PC-9 (cell line): ENCODE data around the gene ANK2.

Experiments used
- EZH2 ChIP-seq: fragments of 200-600 bp; sonication (generic); IDR thresholded peaks from 2 replicates; pipeline ENCODE4 v1.8.0; 2017; ENCODE audit warnings: antibody characterized with exemption, low read depth
- TF ChIP-seq, protein P1 (sequence below): fragments of 200-600 bp; sonication (generic); conservative IDR thresholded peaks from 2 replicates; pipeline ENCODE4 v1.6.1; 2017; ENCODE audit warnings: mixed run types, antibody characterized with exemption, mild to moderate bottlenecking, moderate library complexity

DNA sequence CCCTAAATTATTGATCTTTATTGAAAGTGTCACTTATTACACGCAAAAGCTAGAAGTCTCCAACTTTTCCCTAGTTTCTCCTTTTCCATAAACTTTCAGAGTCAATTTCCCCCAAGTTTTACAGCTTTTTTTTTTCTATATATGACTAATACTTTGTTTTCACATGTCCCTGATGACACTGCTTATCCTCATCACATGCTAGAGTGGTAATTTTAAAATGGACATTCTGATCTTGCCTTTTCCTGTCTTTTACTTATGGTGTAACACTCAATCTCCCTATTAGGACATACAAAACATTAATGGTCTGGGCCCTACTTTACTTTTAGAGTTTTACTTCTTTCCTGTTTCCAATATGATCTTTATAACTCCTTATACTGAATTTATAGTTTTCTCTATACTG is 112.6 kb downstream of the ANK2 start:
- TF ChIP-seq, protein P1, sequence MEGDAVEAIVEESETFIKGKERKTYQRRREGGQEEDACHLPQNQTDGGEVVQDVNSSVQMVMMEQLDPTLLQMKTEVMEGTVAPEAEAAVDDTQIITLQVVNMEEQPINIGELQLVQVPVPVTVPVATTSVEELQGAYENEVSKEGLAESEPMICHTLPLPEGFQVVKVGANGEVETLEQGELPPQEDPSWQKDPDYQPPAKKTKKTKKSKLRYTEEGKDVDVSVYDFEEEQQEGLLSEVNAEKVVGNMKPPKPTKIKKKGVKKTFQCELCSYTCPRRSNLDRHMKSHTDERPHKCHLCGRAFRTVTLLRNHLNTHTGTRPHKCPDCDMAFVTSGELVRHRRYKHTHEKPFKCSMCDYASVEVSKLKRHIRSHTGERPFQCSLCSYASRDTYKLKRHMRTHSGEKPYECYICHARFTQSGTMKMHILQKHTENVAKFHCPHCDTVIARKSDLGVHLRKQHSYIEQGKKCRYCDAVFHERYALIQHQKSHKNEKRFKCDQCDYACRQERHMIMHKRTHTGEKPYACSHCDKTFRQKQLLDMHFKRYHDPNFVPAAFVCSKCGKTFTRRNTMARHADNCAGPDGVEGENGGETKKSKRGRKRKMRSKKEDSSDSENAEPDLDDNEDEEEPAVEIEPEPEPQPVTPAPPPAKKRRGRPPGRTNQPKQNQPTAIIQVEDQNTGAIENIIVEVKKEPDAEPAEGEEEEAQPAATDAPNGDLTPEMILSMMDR: no peak
- no peak for TF ChIP-seq EZH2
